GM12874 (cell line): ENCODE data around the gene NYNRIN.

Experiments
- TF ChIP-seq, protein P1 (sequence below): IDR thresholded peaks from 2 replicates; pipeline ENCODE4 v1.5.1; 2011; ENCODE audit warnings: low read depth, mild to moderate bottlenecking, control low read depth, low read length, moderate library complexity; ENCODE audit not compliant: insufficient read depth

Gene NYNRIN

DNA sequence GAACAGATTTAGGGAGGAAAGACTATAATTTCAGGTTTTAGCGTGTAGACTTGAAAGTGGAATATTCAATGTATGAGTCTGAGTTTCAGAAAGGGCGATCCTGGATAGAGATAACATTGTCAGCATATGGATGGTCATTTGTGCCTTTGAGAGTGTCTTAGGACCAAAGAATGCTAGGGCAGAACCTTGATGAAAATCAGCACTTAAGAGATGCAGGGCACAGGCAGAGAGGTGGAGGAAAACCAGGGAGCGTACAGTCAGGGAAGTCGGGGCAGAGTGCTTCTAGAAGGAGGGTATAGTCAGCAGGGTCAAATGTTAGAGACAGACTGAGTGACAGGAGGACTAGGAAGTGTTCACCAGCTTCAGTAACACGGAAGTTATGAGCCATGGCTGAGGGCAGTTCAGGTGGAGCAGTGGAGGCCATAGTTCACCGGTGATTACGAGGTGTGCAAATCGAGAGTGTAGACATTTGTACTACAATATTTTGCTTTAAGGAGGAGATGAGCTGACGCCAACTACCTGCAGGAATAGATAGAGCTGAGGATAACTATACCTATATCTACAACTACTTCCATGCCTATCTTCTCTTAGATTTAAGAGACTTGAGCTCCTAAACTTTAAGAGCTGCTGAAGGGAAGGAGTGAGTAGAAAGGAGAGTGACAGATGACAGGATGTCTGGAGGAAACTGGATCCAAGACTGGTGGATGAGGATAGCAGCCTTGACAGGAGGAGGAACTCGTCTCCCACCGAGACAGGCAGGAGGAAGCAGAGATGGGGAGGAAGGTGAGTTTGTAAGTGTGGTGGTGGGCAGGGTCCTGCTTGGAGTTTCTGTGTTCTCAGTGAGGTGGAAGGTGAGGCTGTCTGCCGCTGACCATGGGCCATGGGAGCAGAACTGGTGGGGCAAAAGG, 24.1 kb downstream of the NYNRIN start:
- TF ChIP-seq, protein P1, sequence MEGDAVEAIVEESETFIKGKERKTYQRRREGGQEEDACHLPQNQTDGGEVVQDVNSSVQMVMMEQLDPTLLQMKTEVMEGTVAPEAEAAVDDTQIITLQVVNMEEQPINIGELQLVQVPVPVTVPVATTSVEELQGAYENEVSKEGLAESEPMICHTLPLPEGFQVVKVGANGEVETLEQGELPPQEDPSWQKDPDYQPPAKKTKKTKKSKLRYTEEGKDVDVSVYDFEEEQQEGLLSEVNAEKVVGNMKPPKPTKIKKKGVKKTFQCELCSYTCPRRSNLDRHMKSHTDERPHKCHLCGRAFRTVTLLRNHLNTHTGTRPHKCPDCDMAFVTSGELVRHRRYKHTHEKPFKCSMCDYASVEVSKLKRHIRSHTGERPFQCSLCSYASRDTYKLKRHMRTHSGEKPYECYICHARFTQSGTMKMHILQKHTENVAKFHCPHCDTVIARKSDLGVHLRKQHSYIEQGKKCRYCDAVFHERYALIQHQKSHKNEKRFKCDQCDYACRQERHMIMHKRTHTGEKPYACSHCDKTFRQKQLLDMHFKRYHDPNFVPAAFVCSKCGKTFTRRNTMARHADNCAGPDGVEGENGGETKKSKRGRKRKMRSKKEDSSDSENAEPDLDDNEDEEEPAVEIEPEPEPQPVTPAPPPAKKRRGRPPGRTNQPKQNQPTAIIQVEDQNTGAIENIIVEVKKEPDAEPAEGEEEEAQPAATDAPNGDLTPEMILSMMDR: no peak

GRCh38 chr14:24425704-24426103, 26.9 kb downstream of the NYNRIN start:
- TF ChIP-seq, protein P1: no peak

- TF ChIP-seq, protein P1: no peak
Measured at GRCh38 chr14:24426150-24426911, 27.5 kb downstream of the NYNRIN start.

- TF ChIP-seq, protein P1: no peak
Measured at GRCh38 chr14:24426912-24427536, 28.2 kb downstream of the NYNRIN start.

DNA sequence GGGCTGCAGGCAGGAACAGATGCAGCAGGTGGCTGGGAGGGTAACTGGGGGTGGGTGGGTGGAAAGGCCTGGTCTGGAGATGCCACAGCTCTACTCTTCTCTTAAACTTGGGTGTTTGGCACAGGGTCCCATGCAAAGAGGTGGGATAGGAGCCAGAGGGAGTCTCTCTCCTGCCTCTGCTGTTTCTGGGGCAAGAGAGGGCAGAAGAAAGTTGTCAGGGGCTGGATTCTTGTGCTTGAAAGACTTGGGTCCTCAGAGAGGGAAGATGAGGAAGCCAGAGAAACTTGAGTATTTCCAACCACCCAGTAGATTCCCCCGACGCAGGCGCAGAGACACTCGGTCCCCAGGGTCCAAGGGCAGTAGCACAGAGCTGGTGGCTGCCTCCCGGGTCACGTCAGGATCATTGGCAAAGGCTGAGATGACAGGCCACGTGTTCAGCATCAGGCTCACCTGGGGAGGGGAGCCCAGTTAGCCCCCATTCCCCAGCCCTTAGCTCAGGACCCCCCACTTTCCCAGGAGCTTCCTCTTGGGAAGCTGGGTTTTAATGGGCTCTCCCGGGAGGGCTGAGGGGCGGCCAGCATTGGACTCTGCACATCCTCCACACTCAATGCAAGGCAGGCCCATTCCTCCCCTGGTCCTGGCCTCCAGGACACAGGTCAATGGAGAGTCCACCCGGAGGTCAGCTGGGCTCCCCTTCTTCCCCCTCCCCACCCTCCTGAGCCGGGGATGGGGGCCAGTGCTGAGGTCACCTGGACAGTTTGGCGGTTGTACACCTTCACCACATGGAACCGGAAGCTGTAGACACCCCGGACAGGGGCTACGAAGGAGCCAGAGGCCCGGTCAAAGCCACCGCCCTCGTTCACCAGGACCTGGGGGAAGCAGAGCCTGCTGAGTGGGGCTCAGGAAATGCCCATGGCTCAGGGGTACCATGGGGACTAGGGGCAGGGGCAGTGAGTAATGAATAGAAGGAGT, 29.0 kb downstream of the NYNRIN start:
- TF ChIP-seq, protein P1: no peak

DNA sequence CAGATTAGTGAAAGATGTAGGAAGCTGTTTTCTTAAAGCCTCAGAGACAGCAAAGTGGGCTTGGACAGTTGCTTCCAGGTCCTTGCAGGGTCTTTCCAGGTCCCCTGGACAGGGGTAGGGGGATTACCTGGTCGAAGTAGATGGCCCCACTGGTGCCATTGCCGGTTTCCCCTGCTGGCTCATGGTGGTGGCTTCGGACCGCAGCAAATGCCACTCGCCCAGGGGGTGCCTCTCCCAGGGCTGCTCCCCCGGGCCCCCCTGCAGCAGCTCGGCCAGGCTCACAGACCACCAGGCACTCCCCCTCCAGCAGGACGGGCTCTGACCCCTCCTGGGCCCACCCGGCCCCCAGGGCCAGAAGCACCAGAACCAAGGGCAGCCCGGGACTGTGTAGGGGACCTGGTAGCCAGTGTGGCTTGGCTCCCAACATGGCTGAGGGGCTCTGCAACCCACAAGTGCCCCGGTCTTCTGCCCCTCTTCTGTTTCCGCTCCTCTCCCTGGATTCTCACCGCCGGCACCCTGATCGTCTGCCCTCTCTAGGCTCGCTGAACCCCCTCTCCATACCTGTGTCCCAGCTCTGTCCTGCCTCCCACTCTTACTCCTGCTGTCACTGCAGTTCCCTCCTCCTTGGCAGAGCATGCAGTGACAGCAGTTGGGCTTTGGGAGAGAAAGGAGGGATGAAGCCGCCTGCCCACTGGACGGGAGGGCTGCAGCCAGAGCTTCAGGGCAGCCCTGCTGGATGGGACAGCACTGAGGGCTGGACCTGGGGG, 30.0 kb downstream of the NYNRIN start:
- TF ChIP-seq, protein P1: no peak
